NCI-H1048 (cell line): Measurements from ENCODE around the gene SRRM5.
A peak's percentile ranks its signal among the peaks of the same experiment; 100 is the strongest.
"Not testable (repeated sequence)": the region's sequence is repeated elsewhere in the genome, so short reads cannot be mapped to it uniquely, and the experiment has no call there.

Experiments used
- DNase-seq: peaks from one replicate; lab custom pipeline; 2025; lab: John Stamatoyannopoulos, UW

The SRRM5 gene

GRCh38 chr19:43591904-43592772 is 19.8 kb upstream of the SRRM5 start:
- no peak for DNase-seq

DNA sequence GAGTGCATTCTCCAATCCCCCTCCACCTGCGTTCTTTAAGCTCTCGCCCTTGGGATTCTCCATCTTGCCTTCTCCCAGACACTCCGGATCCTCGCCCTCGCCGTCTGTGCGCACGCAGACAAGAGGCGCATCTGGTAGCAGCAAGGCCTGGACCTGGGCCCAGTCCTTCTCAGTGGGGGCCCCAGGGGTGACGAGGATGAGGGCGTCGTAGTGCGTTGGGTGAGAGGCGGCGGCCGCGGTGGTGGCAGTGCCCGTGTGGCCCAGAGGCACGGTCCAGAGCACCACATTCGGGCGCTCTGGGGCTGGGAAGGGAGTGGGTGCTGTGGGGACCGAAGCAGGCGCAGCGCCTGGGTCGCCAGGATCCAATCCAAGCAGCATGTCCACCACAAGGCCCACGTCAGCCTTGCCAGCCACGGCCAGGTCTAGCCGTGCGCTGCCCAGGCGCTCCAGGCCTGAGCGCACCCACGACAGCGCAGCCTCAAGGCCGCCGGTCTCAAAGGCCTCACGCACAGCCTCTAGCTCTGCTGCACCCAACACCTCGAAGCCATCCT is 19.0 kb upstream of the SRRM5 start:
- DNase-seq = no peak

DNA sequence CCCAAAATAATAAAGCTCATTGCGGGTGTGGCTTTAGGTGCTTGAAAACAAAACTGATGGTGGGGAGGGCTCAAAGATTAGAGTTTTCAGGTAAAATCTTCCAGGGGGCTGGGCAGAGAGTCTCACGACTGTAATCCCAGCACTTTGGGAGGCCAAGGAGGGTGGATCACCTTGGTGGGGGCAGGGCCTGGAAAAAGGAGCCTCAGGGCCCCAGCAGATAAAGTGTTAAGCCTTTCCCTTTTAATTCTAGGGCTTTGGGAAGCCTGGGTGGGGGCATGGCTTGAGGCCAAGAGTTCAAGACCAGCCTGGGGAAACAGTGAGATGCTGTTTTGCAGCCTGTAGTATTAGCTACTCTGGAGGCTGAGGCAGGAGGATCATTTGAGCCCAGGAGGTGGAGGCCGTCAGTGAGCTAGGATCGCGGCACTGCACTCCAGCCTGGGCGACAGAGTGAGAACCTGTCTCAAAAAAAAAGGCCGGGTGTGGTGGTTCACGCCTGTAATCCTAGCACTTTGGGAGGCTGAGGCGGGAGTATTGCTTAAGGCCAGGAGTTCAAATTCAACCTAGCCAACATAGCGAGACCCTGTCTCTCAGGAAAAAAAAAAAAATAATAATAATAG is 17.7 kb upstream of the SRRM5 start:
- no peak for DNase-seq

DNA sequence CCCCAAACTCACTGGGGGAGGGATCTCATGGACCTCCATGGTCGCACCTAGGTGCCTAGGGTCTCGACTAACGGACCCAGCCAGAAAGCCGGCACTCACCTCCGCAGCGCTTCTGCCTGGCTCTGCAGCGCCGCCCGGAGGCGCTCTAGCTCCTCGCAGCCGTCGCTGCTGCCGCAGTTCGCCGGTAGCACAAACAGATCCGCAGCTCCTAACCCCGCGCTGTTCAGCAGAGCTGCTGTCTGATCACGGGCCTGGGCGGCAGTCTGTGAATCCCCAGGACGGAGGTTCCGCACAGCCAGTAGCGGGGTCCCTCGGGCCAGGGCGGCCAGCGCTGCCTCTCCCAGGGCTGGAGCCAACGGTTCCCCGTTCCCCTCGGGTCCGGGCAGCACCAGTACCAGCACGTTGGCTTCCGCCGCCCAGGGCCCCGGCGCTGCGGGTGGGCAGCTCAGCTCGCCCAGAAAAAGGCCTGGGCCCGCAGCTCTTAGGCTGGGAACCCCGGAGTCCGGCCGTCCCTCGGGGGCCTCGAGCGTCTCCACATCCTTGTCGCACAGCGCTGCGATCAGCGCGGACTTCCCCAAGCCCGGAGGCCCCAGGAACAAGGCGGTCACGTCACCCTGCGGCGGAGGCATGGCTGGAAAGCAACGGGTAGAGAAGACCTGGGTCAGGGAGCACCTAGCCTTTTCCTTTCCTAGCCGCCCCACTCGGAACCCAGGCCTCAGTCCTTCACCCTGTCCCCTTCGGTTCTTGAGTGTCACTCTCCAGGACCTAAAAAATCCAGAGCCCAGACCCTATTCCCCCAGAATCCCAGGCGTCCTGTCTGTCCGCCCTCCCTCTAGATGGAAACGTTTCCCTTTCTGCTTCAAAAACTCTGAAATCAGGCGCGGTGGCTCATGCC is 16.9 kb upstream of the SRRM5 start:
- DNase-seq = no peak

DNA sequence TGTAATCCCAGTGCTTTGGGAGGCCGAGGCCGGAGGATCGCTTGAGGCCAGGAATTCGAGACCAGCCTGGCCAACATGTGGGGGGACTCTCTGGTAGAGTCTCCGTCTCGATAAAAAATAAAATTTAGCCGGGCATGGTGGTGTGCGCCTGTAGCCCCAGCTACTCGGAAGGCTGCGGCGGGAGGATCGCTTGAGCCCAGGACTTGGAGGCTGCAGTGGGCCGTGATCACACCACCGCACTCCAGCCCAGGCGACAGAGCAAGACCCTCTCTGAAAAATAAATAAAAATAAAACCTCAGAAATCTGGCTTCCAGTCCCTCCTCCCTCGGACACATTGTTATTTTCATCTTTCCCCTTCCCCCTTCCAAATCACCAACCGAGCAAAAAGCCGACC is 16.3 kb upstream of the SRRM5 start:
- DNase-seq = no peak

DNA sequence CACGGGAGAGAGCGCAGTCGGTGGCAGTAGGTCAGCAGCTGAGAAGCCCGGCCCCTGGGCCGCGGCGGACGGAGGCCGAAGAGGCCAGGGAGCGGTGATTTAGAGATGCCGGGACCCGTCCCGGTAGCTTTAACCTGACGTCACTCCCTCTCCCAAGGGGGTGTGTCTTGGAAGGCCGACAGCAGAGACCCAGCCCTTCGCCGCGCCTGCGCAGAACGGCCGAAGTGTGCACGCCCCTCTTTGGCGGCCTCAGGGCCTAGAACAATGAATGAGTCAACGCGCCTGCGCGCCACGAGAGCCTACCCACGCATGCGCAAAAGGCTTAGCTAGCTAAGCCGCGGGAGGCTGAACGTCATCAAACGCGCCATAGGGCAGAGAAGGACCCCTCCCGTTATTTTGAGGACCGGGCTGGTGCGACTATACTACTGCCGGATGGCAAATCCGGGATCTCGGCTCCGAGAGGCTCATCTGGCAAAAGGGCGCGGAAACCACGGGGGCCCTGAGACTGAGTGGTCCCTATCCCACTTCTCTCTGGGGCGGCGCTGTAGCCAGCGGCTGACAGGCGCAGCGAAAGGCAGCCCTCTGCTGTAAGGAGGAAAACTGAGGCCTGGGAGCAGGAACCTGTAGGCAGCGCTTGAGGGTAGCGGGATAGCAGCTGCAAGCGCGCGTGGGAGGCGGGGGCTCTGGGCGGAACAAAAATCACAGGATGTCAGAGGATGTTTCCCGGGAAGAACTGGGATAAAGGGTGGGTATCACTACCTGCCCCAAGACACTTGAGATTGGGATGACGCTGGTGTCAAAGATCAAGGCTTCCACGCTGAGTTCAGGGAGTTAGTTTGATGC is 15.7 kb upstream of the SRRM5 start, which contains the start of the genes IRGQ and ZNF576:
Gene IRGQ (minus strand): TSS at position 136 of the 843 bp plus-strand sequence. CDS start 796 bp downstream, outside the sequence.
Gene ZNF576 (plus strand): TSS at position 597 of the 843 bp plus-strand sequence. CDS start 514 bp downstream, outside the sequence.
- DNase-seq = peak; percentile 99

DNA sequence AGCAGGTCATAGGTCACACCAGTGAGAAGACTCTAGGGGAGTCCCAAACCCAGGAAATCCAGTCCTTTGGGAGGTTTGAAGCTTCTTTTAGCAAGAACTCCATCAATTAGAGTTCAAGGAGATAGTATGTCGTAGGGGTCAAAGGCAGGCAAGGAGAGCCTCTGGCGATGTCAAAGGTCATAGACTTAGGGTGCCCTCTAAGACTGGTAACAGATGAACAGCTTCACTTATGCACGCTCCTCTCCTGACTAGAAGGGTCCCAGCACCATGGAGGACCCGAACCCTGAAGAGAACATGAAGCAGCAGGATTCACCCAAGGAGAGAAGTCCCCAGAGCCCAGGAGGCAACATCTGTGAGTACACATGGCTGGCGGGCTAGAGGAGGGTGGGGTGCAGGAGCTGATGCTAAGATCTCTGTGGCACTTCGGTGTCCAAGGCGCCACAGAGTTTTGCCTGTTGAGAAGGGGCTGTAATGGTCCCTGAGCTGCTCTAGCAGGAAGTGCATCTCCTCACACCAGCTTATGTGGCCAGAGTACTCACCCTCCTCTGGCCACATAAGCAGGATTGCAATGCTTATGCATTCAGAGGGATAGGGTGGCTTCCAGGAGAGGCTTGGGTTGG is 14.9 kb upstream of the SRRM5 start:
- DNase-seq = no peak

DNA sequence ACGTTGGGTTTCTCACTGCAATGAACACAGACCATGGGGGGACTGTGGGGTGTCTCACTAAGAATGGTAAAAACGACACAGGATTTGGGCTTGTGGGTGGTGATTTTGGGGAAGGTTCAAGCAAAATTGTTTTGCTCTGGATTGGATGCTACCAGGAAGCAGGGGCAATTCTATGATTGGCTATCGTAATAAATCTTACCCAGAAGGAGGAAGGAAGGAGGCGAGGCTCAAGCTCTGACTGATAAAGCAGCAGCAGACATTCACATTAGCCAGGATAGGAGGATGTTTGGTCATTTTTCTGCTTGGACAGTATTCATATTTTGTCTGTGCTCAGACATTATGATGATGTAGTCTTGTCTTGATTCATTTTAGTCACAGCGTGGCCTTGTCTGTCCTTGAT is 14.0 kb upstream of the SRRM5 start:
- DNase-seq = no peak

DNA sequence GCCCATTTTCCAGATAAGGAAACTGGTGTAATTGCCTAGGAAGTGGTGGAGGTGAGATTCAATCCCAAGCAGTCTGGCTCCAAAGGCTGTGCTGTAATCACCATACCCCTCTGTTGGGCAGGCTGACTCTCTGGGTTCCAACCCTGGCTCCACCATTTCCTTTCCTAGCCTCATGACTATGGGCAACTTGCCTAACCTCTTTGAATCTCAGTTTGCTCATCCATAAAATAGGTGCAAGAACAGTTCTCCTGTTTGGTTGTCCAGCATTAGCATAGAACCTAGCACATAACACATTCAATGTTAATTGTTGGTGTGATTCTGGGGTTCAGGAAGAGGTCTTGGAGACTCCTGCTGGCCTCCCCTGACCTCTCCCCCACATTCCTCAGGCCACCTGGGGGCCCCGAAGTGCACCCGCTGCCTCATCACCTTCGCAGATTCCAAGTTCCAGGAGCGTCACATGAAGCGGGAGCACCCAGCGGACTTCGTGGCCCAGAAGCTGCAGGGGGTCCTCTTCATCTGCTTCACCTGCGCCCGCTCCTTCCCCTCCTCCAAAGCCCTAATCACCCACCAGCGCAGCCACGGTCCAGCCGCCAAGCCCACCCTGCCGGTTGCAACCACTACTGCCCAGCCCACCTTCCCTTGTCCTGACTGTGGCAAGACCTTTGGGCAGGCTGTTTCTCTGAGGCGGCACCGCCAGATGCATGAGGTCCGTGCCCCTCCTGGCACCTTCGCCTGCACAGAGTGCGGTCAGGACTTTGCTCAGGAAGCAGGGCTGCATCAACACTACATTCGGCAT is 13.2 kb upstream of the SRRM5 start:
- no peak for DNase-seq

DNA sequence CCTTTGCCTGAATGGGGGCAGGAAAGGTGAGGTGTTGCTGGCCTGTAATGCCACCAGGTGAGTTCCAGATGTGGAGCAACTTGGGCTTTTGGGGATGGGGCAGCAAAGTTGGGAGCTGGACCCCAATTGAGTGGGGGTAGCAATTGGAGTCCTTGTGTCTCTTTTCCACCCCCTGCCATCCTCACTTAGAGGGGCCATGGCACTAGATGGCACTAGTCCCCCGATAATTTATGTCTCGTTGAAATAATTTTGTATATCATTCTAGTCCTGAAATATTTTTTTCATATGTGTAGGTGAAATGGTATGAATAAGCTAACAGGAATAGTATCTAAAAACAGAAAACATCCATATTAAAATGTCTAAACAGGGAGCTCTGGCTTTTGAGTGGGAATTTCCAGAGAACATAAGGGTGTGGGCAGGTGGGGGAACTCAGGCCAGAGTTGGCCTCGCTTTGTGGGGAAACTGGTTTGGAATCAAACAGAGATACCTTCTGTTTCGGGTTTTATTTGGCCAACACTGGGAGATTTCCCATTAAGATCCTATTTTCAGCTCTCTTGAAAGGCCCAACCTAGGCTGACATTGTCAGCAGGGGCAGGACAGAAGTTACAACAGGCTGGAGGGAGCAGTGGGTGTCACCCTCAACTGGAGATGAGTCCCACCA is 12.1 kb upstream of the SRRM5 start:
- no peak for DNase-seq

GRCh38 chr19:43600326-43600725 is 11.6 kb upstream of the SRRM5 start:
- DNase-seq = not testable (repeated sequence)

GRCh38 chr19:43605875-43606568 is 5.9 kb upstream of the SRRM5 start:
- no peak for DNase-seq

GRCh38 chr19:43606569-43607229 is 5.2 kb upstream of the SRRM5 start:
- DNase-seq = no peak

DNA sequence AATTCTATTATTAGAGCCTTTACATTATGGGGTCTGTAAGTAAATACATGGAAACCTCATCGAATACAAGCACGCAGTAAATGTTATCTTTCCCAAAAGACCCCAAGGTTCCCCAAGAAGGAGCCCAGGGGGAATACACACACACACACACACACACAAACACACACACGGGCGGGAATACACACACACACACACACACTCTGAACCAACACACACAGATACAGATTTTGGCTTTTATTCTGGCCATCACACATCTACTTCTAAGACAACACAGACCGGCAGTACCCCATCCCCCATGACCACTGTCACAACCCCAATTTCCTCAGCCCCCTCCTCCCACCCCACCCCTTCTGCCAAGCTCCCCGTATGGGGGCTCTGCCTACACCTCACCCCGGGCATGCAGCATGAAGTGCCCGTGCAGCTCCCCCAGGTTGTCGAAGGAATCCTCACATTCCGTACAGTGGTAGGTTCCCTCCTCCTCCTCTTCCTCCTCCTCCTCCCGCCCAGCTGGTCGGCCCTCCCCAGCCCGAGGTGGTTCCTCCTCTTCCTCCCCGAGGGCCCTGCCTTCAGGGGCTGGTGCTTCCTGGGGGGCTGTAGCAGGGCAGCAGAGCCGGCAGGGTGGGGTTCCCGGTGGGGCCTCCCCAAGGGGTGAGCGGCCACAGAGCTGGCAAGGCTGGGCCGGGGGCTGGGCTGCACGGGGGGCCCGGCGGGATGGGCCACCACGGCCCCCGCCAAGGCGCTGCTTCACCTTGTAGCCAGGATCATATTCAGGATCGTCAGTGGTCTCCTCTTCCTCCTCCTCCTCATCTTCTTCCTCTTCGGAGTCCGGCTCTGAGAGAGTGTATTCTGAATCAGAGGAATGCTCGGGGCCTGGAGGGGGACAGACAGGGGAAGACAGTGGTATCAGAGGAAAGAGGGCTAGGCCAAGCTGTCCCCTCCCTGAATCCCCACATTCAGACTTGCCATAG is 4.4 kb upstream of the SRRM5 start:
- DNase-seq = no peak

- no peak for DNase-seq
Measured at GRCh38 chr19:43609872-43610271, 2.0 kb upstream of the SRRM5 start.

DNA sequence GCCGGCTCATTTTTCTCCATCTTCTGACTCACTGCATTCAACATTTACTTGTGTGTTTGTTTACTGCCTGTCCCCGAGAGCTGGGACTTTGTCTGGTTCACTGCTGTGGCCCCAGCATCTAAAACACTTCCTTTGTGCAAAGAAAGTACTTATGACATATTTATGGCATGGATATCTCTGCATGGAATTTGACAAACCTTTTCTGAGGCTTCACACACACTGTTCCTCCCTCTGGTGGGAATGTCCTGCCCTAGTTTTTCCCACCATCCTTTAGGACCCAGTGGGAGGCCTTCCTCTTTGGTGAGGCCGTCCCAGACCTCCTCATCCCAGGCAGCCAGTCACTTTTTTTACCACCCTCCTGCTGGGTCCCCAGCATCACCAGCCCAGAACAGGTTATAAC is 1.4 kb upstream of the SRRM5 start:
- DNase-seq = no peak

DNA sequence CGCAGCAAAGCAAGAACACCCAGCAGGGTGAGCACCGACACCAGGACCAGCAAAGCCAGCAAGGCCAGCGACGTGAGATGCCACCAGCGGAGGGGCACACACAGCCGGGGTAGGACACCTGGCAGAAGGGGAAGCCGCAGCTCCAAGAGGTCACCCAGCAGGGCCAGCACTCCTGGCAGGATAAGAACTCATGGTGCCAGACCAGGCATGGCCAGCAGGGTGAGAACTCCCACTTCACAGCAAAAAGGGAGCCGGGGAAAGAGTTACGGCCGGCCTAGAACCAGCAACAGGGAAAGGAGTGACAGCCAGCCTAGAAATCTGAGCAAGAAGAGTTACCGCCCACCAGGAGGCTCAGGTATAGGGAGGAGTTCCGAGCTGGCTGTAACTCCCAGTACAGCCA is 486 bp downstream of the SRRM5 start:
- DNase-seq = no peak
